Measurements from ENCODE around the gene RASSF3. TPM values are rescaled to one million over a fixed set of nuclear protein-coding genes. Genes with fewer than 3 reads are reported as not detected.
A peak's percentile ranks its signal among the peaks of the same experiment; 100 is the strongest.

RASSF3 gene
- total and polyA plus RNA-seq, 2 experiments from 2014 or later: 20.6 to 39.6 TPM

- no peak for TF ChIP-seq STAT1 (IDR thresholded peaks at IDR 0.05; ENCODE audit: unreplicated experiment)
- no peak for TF ChIP-seq CTCF (conservative IDR thresholded peaks at IDR 0.05; ENCODE audit: low read depth in 2 of 2)
These were observed 81.0 kb downstream of the RASSF3 start (continued) for GRCh38 chr12:64691227-64691794.

- Histone ChIP-seq H3K4me3 (peak overlapping the region; percentile 41), H3K79me2 (replicated peaks; ENCODE audit: insufficient read depth) (peaks cover 18% of the 10 kb centered on the region), H4K20me1 (replicated peaks; ENCODE audit: insufficient read depth) (0 out of 2 replicates have a peak, but pooled peaks cover 5% of the 10 kb centered on the region), H3K27ac (ENCODE audit: low read depth) (peak overlapping the region; percentile 9), H3K9me2 (ENCODE audit: insufficient read depth) (no peaks in the 10 kb centered on the region), H3K4me2 (peak overlapping the region; percentile 74), H3K27me3 (ENCODE audit: insufficient read depth) (no peaks in the 10 kb centered on the region), H3K36me3 (ENCODE audit: insufficient read depth) (0 out of 2 replicates have a peak, but pooled peaks cover 5% of the 10 kb centered on the region), H3K4me1 (ENCODE audit: insufficient read depth) (peaks cover 47% of the 10 kb centered on the region), H3F3A (replicated peaks; ENCODE audit: low read depth) (0 out of 2 replicates have a peak, but pooled peaks cover 7% of the 10 kb centered on the region), H2AFZ (no peak overlapping the region)
- Mint-ChIP-seq H3K36me3 (ENCODE audit: low read depth) (peaks cover 38% of the 10 kb centered on the region), H3K27ac (peak overlapping the region; percentile 93), H3K4me1 (peaks cover 60% of the 10 kb centered on the region), H3K4me3 (peak overlapping the region; percentile 54), H3K27me3 (ENCODE audit: insufficient read depth, low read depth, poor library complexity) (peaks cover 7% of the 10 kb centered on the region), H3K9me3 (no peaks in the 10 kb centered on the region; the same call in 2 of the 3 replicates)
- DNase-seq (ENCODE audit: low spot score) (peak; percentile 58), ATAC-seq (peak; percentile 18)
- TF ChIP-seq ZNF462 (CRISPR knock-in tag; IDR thresholded peaks at IDR 0.05) (no peak), REST (IDR thresholded peaks at IDR 0.05; ENCODE audit: unreplicated experiment) (no peak), NANOG (IDR thresholded peaks at IDR 0.05; ENCODE audit: borderline replicate concordance) (no peak), EZH2phosphoT487 (IDR thresholded peaks at IDR 0.05; ENCODE audit: unreplicated experiment) (no peak), POLR2AphosphoS5 (IDR thresholded peaks at IDR 0.05; ENCODE audit: low read depth) (no peak), STAT1 (IDR thresholded peaks at IDR 0.05; ENCODE audit: unreplicated experiment) (no peak), CREB1 (CRISPR knock-in tag; IDR thresholded peaks at IDR 0.05; ENCODE audit: low read depth) (no peak), ETS1 (IDR thresholded peaks at IDR 0.05) (no peak), EZH2 (IDR thresholded peaks at IDR 0.05; ENCODE audit: low read depth, unreplicated experiment) (no peak), ZNF114 (CRISPR knock-in tag; IDR thresholded peaks at IDR 0.05) (no peak)
These were observed 81.7 kb downstream of the RASSF3 start for GRCh38 chr12:64691795-64692583.
